ENCODE results near the gene EIF3D. TPM values are rescaled to one million over a fixed set of nuclear protein-coding genes. Genes with fewer than 3 reads are reported as not detected.

The EIF3D gene
- total and polyA plus RNA-seq, 10 donors: 194 to 428 (median 228) TPM

DNA sequence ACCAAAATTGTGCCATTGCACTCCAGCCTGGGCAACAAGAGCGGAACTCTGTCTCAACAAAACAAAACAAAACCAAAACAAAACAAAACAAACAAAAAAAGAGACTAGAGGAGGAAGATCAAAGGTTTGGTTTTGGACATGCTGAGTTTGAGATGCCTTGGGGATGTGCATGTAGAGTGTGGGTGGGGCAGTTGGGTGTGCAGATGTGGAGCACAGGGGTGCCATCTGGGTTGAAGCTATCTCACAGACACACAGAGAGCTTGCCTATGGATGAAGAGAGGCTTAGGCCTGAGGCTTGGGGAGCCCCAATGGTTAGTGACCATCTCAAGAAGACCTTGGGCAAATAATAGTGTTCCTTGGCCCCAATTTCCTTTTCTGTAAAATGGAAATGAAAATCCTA lies 45.8 kb upstream of the EIF3D start:
- H3K27ac ChIP-seq: no peak overlapping the region
- H3K36me3 ChIP-seq: no peaks in the 10 kb centered on the region
- H3K27me3 ChIP-seq (replicated peaks in 1 of 7): peaks cover 0 to 18% (median 0%) of the 10 kb centered on the region in 7 donors
- intact Hi-C loops (cut with DNase I; ENCODE audit: low total_unique reads): no loop called here
- H3K4me1 ChIP-seq: no peaks in the 10 kb centered on the region
- no peak for DNase-seq
- no peaks in the 10 kb centered on the region for H3K9me3 ChIP-seq
- no peak overlapping the region for H3K4me3 ChIP-seq
- WGBS, 5 donors: 92 to 100% (median 97%) methylated on average over 1 of the region's 1 CpG
- TF ChIP-seq POLR2AphosphoS5 (IDR thresholded peaks at IDR 0.05) (no peak), POLR2A (IDR thresholded peaks at IDR 0.05) (no peak)
- TF ChIP-seq, protein P1, sequence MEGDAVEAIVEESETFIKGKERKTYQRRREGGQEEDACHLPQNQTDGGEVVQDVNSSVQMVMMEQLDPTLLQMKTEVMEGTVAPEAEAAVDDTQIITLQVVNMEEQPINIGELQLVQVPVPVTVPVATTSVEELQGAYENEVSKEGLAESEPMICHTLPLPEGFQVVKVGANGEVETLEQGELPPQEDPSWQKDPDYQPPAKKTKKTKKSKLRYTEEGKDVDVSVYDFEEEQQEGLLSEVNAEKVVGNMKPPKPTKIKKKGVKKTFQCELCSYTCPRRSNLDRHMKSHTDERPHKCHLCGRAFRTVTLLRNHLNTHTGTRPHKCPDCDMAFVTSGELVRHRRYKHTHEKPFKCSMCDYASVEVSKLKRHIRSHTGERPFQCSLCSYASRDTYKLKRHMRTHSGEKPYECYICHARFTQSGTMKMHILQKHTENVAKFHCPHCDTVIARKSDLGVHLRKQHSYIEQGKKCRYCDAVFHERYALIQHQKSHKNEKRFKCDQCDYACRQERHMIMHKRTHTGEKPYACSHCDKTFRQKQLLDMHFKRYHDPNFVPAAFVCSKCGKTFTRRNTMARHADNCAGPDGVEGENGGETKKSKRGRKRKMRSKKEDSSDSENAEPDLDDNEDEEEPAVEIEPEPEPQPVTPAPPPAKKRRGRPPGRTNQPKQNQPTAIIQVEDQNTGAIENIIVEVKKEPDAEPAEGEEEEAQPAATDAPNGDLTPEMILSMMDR (IDR thresholded peaks at IDR 0.05 in 8 of 11, conservative IDR thresholded peaks at IDR 0.05 in 3 of 11): no peak

DNA sequence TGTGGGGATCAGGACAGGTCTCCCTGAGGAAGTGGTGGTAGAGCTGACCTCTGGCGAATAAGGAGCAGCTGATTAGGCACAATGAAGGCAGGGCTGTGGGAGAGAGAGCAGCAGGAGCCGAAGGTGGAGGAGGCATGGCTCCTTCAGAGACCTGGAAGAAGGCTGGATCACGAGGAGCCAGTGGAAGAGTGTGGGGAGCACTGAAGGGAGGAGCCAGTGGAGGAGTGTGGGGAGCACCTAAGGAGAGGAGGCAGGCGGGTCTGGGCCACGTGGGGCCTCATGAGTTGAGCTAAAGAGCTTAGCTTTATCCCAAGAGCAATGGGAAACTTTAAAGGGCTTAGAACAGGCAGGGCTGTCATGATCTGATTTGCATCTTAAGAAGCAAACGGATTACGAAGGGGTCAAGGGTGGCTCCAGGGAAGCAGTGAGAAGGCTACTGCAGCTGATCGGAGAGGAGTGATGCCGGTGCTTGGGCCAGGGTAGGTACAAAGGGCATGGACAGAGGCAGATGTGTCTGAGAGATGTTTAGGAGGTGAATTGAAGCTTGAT lies 44.9 kb upstream of the EIF3D start:
- Histone ChIP-seq H3K27ac (no peak overlapping the region), H3K27me3 (replicated peaks in 1 of 7) (peaks cover 0 to 20% (median 0%) of the 10 kb centered on the region in 7 donors), H3K4me3 (no peak overlapping the region), H3K36me3 (no peaks in the 10 kb centered on the region), H3K9me3 (no peaks in the 10 kb centered on the region), H3K4me1 (no peaks in the 10 kb centered on the region)
- intact Hi-C loops (cut with DNase I; ENCODE audit: low total_unique reads): no loop called here
- no peak for DNase-seq
- WGBS, 5 donors: 56 to 64% (median 59%) methylated on average over 9 of the region's 9 CpGs
- TF ChIP-seq POLR2A (IDR thresholded peaks at IDR 0.05) (no peak), POLR2AphosphoS5 (IDR thresholded peaks at IDR 0.05) (no peak)
- TF ChIP-seq, protein P1 (IDR thresholded peaks at IDR 0.05 in 8 of 11, conservative IDR thresholded peaks at IDR 0.05 in 3 of 11): no peak

DNA sequence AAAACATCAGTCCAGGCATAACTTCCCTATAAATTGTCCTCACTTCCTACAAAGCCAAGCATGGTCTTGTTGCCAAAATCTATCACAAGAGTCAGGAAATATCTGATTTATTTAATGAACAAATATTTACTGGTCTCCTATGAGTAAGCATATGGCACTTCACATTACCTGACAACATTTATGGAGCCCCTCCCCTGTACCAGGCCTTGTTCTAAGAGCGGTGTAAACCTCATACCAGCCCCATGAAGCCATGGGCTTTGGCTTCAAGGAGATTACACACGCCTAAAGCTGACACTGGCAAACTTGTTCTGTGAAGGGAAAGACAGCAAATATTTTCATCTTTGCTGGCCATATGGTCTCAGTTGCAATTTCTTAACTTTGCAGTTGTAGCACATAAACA lies 43.0 kb upstream of the EIF3D start:
- Histone ChIP-seq H3K4me3 (no peak overlapping the region), H3K27me3 (replicated peaks in 1 of 7) (peaks cover 0 to 23% (median 0%) of the 10 kb centered on the region in 7 donors), H3K4me1 (no peaks in the 10 kb centered on the region), H3K27ac (no peak overlapping the region), H3K36me3 (no peaks in the 10 kb centered on the region), H3K9me3 (no peaks in the 10 kb centered on the region)
- TF ChIP-seq POLR2AphosphoS5 (IDR thresholded peaks at IDR 0.05) (no peak), POLR2A (IDR thresholded peaks at IDR 0.05) (no peak)
- TF ChIP-seq, protein P1 (IDR thresholded peaks at IDR 0.05 in 8 of 11, conservative IDR thresholded peaks at IDR 0.05 in 3 of 11): no peak
- intact Hi-C loops (cut with DNase I; ENCODE audit: low total_unique reads): no loop called here
- WGBS, 5 donors: 85 to 98% (median 92%) methylated on average over 2 of the region's 2 CpGs
- DNase-seq: no peak

DNA sequence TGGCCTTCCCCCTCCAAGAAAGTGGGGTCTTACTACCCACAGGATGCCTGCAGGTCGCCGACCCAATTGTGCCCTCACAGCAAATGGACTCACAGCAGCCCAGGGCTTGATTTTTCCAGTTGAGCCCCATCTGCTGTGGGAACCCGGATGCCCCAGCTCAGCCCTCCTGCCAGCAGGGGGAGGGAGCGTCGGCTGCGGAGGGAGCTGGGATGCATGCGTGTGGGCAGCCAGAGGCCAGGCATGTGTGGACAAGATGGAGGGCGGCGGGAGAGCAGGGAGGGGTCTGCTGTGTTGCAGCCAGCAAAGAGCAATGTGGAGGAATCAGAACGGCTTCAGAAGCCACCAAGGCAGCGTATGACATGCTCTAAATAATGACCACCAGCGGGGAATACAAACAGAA lies 41.0 kb upstream of the EIF3D start:
- TF ChIP-seq POLR2AphosphoS5 (IDR thresholded peaks at IDR 0.05) (no peak), POLR2A (IDR thresholded peaks at IDR 0.05) (no peak)
- TF ChIP-seq, protein P1 (IDR thresholded peaks at IDR 0.05 in 8 of 11, conservative IDR thresholded peaks at IDR 0.05 in 3 of 11): no peak
- intact Hi-C loops (cut with DNase I; ENCODE audit: low total_unique reads): no loop called here
- Histone ChIP-seq H3K27me3 (replicated peaks in 1 of 7) (peaks cover 0 to 38% (median 0%) of the 10 kb centered on the region in 7 donors), H3K27ac (no peak overlapping the region), H3K4me1 (no peaks in the 10 kb centered on the region), H3K36me3 (no peaks in the 10 kb centered on the region), H3K4me3 (no peak overlapping the region), H3K9me3 (no peaks in the 10 kb centered on the region)
- 46 to 58% (median 54%) methylated on average over 12 of the region's 12 CpGs for WGBS, 5 donors
- no peak for DNase-seq
